IPS-18c (cell line): Measurements from ENCODE around the gene LPAR2.

Experiments
- H3K4me3 ChIP-seq: 2 replicates; pipeline ENCODE4 v1.7.0; 2013; ENCODE audit warnings: low read depth, mild to moderate bottlenecking, low read length, moderate library complexity; ENCODE audit not compliant: insufficient read depth
- H3K9me3 ChIP-seq: one replicate; pipeline ENCODE4 v1.6.1; 2013; ENCODE audit warnings: mild to moderate bottlenecking, low read length, moderate library complexity; ENCODE audit not compliant: control insufficient read depth, insufficient read depth

The LPAR2 gene

DNA sequence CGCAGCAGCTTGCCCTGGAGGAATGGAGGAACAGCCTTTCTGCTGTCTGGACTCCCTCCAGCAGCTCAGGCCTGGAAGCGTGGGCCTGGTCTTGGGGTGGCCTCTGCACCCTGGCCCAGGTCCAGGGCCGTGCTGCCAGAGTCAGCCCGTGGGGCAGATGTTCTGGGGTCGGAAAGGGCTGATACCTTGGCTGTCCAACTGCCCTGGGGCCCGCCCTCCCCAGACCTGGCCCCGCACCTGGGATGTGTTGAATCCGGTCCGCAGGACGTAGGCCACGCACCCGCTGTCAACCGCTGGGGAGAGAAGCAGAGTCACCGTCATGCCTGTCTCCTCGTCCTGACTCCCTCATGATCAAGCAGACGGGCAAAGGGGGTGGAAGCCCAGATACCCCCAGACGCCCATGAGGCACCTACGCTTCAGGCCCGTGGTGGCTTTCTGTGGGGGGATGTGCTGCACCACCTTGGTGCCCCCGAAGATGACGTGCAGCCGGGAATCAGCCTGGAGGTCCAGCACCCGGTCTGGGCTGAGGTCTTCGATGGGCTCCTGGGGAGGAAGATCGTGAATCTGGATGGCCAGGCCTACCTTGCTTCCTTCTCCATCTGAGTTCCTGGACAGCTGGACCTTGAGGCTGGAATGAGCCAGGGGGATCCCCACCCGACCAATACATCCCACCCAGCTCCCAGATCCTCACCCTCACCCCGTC is 27.8 kb upstream of the LPAR2 start:
- Histone ChIP-seq H3K4me3 (no peak overlapping the region), H3K9me3 (no peaks in the 10 kb centered on the region)

DNA sequence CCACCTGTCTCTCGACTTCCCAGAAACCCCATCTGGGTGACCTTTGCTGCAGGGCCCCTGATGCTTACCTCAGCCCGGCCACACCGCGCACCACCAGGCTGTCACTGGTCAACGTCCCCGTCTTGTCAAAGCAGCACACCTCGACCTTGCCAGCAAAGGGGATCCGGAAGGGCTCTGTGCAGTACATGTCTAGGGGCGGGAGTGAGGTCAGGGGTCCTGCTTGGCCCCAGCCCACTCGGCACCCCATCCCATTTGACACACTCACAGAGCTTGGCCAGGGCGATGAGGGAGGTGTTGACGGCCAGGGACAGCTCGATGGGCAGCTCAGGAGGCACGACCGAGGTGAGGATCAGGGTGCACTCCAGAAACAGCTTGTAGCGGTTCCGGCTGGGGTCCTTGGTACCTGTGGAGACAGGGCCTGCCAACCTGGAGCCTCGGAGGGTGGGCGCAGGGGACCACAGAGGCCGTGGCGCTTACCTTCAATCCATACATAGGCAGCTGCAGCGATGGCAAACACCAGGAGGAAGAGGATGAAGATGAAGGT is 27.1 kb upstream of the LPAR2 start:
- Histone ChIP-seq H3K4me3 (no peak overlapping the region), H3K9me3 (no peaks in the 10 kb centered on the region)

DNA sequence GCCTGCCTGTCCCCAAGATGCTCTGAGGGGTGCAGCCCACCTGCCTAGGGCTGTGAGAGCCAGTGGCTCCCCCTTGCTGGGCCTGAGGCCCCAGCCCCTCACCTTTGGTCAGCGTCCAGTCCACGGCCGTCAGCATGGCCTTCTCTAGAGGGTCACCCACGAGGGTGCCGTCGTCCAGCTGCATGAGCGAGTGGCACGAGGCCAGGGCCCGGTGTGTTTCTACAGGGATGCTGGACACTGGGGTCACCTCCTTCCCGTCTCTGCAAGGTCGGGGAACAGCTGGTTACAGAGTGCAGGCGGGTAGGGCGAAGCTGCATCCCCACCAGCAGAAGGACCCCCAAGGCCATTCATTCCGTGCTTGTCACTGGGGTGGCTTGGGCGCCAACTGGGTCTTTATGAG is 26.4 kb upstream of the LPAR2 start:
- Histone ChIP-seq H3K9me3 (no peaks in the 10 kb centered on the region), H3K4me3 (no peak overlapping the region)

GRCh38 chr19:19653597-19654147 is 25.7 kb upstream of the LPAR2 start:
- Histone ChIP-seq H3K9me3 (no peaks in the 10 kb centered on the region), H3K4me3 (no peak overlapping the region)

GRCh38 chr19:19652482-19653295 is 24.7 kb upstream of the LPAR2 start:
- Histone ChIP-seq H3K4me3 (no peak overlapping the region), H3K9me3 (no peaks in the 10 kb centered on the region)

DNA sequence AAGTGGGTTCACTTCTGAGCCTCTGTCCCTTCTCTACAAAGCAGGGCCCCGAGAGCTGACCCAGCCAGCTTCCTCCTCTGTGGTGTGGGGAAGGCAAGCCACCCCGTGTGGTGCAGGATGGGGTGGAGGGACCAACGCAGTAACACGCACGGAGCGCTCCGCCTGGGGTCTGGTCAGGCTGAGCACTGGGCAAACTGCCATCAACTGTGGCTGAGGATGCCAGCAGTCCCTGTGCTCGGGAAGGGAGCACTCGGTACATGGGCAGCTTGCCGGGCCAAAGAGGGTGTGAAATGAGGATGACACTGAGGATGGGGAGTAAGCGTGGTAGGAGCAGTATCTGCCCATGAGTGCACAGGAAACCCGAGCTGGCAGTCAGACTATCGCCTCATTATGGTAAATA is 23.1 kb upstream of the LPAR2 start:
- Histone ChIP-seq H3K4me3 (no peak overlapping the region), H3K9me3 (no peaks in the 10 kb centered on the region)

DNA sequence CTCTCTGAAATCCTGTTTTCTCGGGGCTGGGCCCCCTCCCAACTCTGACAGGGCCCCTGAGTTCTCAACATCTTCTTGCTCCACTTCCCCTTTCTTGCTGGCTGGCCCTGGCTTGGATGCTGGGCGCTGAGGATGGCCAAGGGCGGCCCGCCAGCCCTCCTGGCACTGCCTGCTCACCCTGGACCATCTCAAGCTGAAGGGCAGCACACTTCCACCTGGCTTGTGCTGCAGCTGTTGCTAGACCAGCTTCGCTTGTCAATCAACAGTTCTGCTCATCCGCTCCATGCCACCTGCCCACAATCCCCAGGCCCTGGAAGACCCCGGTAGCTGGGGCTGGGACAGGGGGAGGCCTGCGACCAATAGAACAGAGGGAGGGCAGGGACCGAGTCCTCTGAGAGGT is 22.3 kb upstream of the LPAR2 start:
- Histone ChIP-seq H3K4me3 (no peak overlapping the region), H3K9me3 (no peaks in the 10 kb centered on the region)

GRCh38 chr19:19649580-19649995 is 21.6 kb upstream of the LPAR2 start:
- H3K4me3 ChIP-seq: no peak overlapping the region
- H3K9me3 ChIP-seq: no peaks in the 10 kb centered on the region

DNA sequence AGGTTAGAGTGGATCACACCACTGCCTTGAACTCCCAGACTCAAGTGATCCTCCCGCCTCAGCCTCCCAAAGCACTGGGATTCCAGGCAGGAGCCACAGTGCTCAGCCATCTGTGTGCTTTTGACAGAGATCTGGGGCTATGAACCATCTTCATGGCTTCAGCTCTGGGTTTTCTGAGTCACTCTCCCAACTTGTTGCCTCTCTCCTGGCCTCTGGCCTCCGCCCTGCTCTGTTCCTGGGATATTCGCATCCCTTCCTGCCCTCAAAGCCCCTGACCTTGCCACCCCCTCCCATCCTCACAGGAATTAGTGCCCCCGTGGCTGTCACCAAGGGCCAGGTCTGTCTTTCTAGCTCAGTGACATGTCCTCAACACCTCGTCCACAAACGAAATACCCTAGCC is 21.1 kb upstream of the LPAR2 start:
- Histone ChIP-seq H3K4me3 (no peak overlapping the region), H3K9me3 (no peaks in the 10 kb centered on the region)

- H3K9me3 ChIP-seq: no peaks in the 10 kb centered on the region
- H3K4me3 ChIP-seq: no peak overlapping the region
Measured at GRCh38 chr19:19647037-19647835, 19.2 kb upstream of the LPAR2 start.

- Histone ChIP-seq H3K9me3 (peaks cover 2% of the 10 kb centered on the region), H3K4me3 (no peak overlapping the region)
Measured at GRCh38 chr19:19645233-19645870, 17.3 kb upstream of the LPAR2 start.

- H3K9me3 ChIP-seq: peaks cover 2% of the 10 kb centered on the region
- 0 out of 2 replicates have a peak overlapping the region, but pooled peaks have one; percentile 92 for H3K4me3 ChIP-seq
Measured at GRCh38 chr19:19644054-19644388, 16.0 kb upstream of the LPAR2 start.

GRCh38 chr19:19643158-19644053 is 15.4 kb upstream of the LPAR2 start, which contains the start of gene GMIP:
Gene GMIP (minus strand): TSS chr19:19643657. CDS start chr19:19643529, 128 bp downstream.
- Histone ChIP-seq H3K4me3 (peak within 1 kb of the TSS; percentile 92), H3K9me3 (peaks cover 2% of the 10 kb centered on the region)

- Histone ChIP-seq H3K9me3 (peaks cover 2% of the 10 kb centered on the region), H3K4me3 (peak overlapping the region; percentile 92)
Measured at GRCh38 chr19:19642506-19643157, 14.6 kb upstream of the LPAR2 start.

GRCh38 chr19:19637523-19638251 is 9.7 kb upstream of the LPAR2 start:
- Histone ChIP-seq H3K4me3 (no peak overlapping the region), H3K9me3 (peaks cover 2% of the 10 kb centered on the region)
